BJ (cell line): Measurements from ENCODE around the gene HS6ST3. TPM values are rescaled to one million over a fixed set of nuclear protein-coding genes. Genes with fewer than 3 reads are reported as not detected.
A peak's percentile ranks its signal among the peaks of the same experiment; 100 is the strongest.

Source experiments
- CTCF ChIA-PET: fragments of 350-600 bp; formaldehyde crosslinking; extraction: SDS; loops from one replicate; lab custom pipeline; 2021; ENCODE audit warnings: antibody characterized with exemption, inconsistent platforms; lab: Yijun Ruan, JAX
- POLR2A ChIA-PET: fragments of 300-600 bp; sonication (Branson Sonifier 250); formaldehyde crosslinking; extraction: SDS; loops from one replicate; lab custom pipeline; 2021; ENCODE audit warnings: antibody characterized with exemption; lab: Charles Lee
- DNase-seq: peaks from one replicate; pipeline ENCODE4 v3.0.0-alpha.2; 2011; ENCODE audit warnings: low read depth
- H3K27me3 ChIP-seq: 2 replicates; pipeline ENCODE4 v1.6.0; 2011; ENCODE audit warnings: low read length; ENCODE audit not compliant: control insufficient read depth, insufficient read depth
- H3K36me3 ChIP-seq: 2 replicates; pipeline ENCODE4 v1.5.1; 2011; ENCODE audit warnings: low read length; ENCODE audit not compliant: control insufficient read depth, insufficient read depth
- H3K4me3 ChIP-seq: 2 replicates; pipeline ENCODE4 v1.5.1; 2011; ENCODE audit warnings: low read depth, mild to moderate bottlenecking, control low read depth, low read length
- polyA plus RNA-seq: library from polyadenylated mRNA; depleted of rRNA; stranded (reverse); fragments of >200 nt; gene quantifications from 2 replicates; pipeline ENCODE4 v1.2.3, GENCODE V29; 2011
- TF ChIP-seq, protein P1 (sequence below): IDR thresholded peaks from 2 replicates; pipeline ENCODE4 v1.5.1; 2011; ENCODE audit warnings: low read depth, mild to moderate bottlenecking, control low read depth, inconsistent platforms, low read length, moderate library complexity; ENCODE audit not compliant: insufficient read depth

Gene HS6ST3
- polyA plus RNA-seq, 1 experiment, result not detected

DNA sequence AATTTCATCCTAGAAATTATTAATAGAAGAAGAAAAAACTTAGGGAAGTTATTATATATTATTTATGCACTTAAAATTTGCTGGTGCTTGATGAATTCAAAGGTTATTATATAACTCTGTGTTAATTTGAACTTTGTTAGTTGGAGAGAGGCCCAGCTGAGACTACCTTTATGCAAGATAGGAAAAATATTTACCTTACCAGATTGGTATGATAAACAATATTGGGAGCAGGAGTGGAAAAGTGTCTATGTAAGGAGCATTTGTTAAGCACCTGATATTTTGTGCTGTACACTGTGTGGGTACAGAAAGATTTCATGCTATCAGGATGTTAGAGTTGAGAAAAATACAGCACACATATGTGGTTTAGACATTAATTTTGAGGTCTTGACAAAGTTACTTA lies 547.1 kb downstream of the HS6ST3 start:
- CTCF ChIA-PET, result no interaction called here
- DNase-seq, result no peak
- TF ChIP-seq, protein P1, sequence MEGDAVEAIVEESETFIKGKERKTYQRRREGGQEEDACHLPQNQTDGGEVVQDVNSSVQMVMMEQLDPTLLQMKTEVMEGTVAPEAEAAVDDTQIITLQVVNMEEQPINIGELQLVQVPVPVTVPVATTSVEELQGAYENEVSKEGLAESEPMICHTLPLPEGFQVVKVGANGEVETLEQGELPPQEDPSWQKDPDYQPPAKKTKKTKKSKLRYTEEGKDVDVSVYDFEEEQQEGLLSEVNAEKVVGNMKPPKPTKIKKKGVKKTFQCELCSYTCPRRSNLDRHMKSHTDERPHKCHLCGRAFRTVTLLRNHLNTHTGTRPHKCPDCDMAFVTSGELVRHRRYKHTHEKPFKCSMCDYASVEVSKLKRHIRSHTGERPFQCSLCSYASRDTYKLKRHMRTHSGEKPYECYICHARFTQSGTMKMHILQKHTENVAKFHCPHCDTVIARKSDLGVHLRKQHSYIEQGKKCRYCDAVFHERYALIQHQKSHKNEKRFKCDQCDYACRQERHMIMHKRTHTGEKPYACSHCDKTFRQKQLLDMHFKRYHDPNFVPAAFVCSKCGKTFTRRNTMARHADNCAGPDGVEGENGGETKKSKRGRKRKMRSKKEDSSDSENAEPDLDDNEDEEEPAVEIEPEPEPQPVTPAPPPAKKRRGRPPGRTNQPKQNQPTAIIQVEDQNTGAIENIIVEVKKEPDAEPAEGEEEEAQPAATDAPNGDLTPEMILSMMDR, result no peak
- Histone ChIP-seq H3K27me3 (no peaks in the 10 kb centered on the region), H3K36me3 (no peaks in the 10 kb centered on the region), H3K4me3 (no peak overlapping the region)
- POLR2A ChIA-PET, result no interaction called here

GRCh38 chr13:96646101-96646500 lies 556.2 kb downstream of the HS6ST3 start:
- H3K27me3 ChIP-seq, result no peaks in the 10 kb centered on the region
- H3K36me3 ChIP-seq, result no peaks in the 10 kb centered on the region
- CTCF ChIA-PET, result no interaction called here
- no peak overlapping the region for H3K4me3 ChIP-seq
- POLR2A ChIA-PET, result no interaction called here
- no peak for DNase-seq
- TF ChIP-seq, protein P1, result no peak

GRCh38 chr13:96646515-96647211 lies 556.8 kb downstream of the HS6ST3 start:
- ChIA-PET POLR2A (no interaction called here), CTCF (no interaction called here)
- Histone ChIP-seq H3K36me3 (no peaks in the 10 kb centered on the region), H3K4me3 (no peak overlapping the region), H3K27me3 (no peaks in the 10 kb centered on the region)
- TF ChIP-seq, protein P1, result no peak
- no peak for DNase-seq

GRCh38 chr13:96650301-96650886 lies 560.5 kb downstream of the HS6ST3 start:
- TF ChIP-seq, protein P1, result no peak
- POLR2A ChIA-PET, result no interaction called here
- CTCF ChIA-PET, result no interaction called here

GRCh38 chr13:96651598-96651997 lies 561.7 kb downstream of the HS6ST3 start:
- DNase-seq, result no peak
- ChIA-PET CTCF (no interaction called here), POLR2A (no interaction called here)
- Histone ChIP-seq H3K36me3 (no peaks in the 10 kb centered on the region), H3K27me3 (no peaks in the 10 kb centered on the region), H3K4me3 (no peak overlapping the region)
- TF ChIP-seq, protein P1, result no peak

More at GRCh38 chr13:96650301-96650886, 560.5 kb downstream of the HS6ST3 start:
- Histone ChIP-seq H3K27me3 (no peaks in the 10 kb centered on the region), H3K36me3 (no peaks in the 10 kb centered on the region), H3K4me3 (no peak overlapping the region)
- peak; percentile 8 for DNase-seq
